ENCODE data around the gene CD96.
A peak's percentile ranks its signal among the peaks of the same experiment; 100 is the strongest.

Gene CD96

GRCh38 chr3:111681661-111682426, 139.8 kb downstream of the CD96 start:
- DNase-seq = no peak

GRCh38 chr3:111684640-111685039, 142.6 kb downstream of the CD96 start:
- no peak for DNase-seq

- no peak for DNase-seq
Measured at GRCh38 chr3:111688190-111688800, 146.3 kb downstream of the CD96 start.

GRCh38 chr3:111690242-111690641, 148.2 kb downstream of the CD96 start:
- peak; percentile 63 to 77 for DNase-seq

GRCh38 chr3:111691293-111691909, 149.4 kb downstream of the CD96 start:
- peak in 1 of 2 experiments; percentile 17 for DNase-seq

- DNase-seq = no peak
Measured at GRCh38 chr3:111692593-111693552, 150.9 kb downstream of the CD96 start.

GRCh38 chr3:111694471-111694870, 152.5 kb downstream of the CD96 start:
- DNase-seq = no peak

- no peak for DNase-seq
Measured at GRCh38 chr3:111695636-111696117, 153.7 kb downstream of the CD96 start.

GRCh38 chr3:111700054-111700453, 158.1 kb downstream of the CD96 start:
- no peak for DNase-seq

GRCh38 chr3:111701292-111701906, 159.4 kb downstream of the CD96 start:
- no peak for DNase-seq

Measured in NCI-H1930 (cell line).